Activated T-cell treated with anti-CD3 and anti-CD28 coated beads for 1 hour (primary cell): ENCODE data around the gene RNF2.
"Not testable (repeated sequence)": the region's sequence is repeated elsewhere in the genome, so short reads cannot be mapped to it uniquely, and the experiment has no call there.

Experiments
- DNase-seq: peaks from one replicate; pipeline ENCODE4 v3.0.0-alpha.2; 2020; ENCODE audit warnings: low read depth

RNF2 gene

GRCh38 chr1:185050823-185051451, 5.6 kb downstream of the RNF2 start:
- no peak for DNase-seq

GRCh38 chr1:185053204-185053603, 7.8 kb downstream of the RNF2 start:
- DNase-seq: no peak

DNA sequence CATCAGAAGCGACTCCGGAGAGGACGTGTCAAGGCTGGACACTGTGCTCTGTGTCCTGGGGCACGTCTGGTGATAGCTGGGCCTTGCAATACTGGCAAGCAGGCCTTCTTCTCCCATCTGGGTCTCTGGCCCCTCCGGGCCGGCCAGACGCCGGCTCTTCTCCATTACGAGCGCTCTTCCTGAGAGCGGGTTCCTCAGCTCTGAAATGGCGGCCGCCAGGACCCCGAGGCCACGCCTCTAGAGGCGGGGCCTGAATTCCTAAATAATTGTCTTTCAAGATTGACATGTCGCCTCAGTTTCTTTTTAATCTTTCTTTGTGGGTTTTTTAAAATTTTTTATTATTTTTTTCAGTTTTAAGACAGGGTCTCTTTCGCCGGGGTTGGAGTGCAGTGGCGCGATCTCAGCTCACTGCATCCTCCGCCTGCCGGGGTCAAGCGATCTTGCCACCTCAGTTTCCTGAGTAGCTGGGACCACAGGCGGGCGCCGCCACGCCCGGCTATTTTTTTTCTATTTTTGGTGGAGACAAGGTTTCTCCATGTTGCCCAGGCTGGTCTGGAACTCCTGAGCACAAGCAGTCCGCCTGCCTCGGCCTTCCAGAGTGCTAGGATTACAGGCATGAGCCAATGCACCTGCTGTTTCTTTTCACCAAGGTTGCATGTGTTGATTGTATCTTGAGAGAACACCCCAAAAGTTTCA, 9.2 kb downstream of the RNF2 start:
- no peak for DNase-seq

GRCh38 chr1:185058110-185058509, 12.8 kb downstream of the RNF2 start:
- no peak for DNase-seq

GRCh38 chr1:185058876-185059275, 13.5 kb downstream of the RNF2 start:
- DNase-seq: no peak

- no peak for DNase-seq
Observed at GRCh38 chr1:185059950-185060571, 14.7 kb downstream of the RNF2 start.

- no peak for DNase-seq
Observed at GRCh38 chr1:185062710-185063370, 17.5 kb downstream of the RNF2 start.

- DNase-seq: no peak
Observed at GRCh38 chr1:185063719-185064118, 18.4 kb downstream of the RNF2 start.

DNA sequence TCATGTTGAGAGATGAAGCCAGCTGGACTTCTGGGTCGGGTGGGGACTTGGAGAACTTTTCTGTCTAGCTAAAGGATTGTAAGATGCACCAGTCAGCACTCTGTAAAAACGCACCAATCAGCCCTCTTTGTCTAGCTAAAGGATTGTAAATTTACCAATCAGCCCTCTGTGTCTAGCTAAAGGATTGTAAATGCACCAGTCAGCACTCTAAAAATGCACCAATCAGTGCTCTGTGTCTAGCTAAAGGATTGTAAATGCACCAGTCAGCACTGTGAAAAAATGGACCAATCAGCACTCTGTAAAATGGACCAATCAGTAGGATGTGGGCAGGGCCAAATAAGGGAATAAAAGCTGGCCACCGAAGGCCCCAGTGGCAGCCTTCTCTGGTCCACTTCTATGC, 19.6 kb downstream of the RNF2 start:
- not testable (repeated sequence) for DNase-seq

- no peak for DNase-seq
Observed at GRCh38 chr1:185066181-185066580, 20.8 kb downstream of the RNF2 start.

GRCh38 chr1:185068341-185068740, 23.0 kb downstream of the RNF2 start:
- no peak for DNase-seq

DNA sequence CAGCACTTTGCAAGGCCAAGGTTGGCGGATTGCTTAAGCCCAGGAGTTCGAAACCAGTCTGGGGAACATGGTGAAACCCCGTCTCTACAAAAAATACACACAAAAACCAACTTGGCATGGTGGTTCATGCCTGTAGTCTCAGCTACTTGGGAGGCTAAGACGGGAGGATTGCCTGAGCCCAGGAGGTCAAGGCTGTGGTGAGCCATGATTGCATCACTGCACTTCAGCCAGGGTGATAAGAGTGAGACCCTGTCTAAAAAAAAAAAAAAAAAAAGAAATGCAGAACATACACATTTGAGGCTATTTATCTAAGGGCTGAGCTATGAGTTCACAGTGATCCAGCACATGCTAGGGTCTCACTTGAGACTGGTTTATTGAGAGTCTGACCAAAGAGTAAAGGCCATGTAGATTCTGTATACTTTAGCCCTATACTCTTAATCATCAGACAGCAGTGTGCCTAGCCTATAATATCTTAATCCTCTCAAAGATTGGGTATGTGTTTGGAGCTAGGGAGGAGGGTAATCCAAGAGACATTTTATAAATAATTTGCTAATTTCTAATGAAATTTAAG, 23.9 kb downstream of the RNF2 start:
- DNase-seq: no peak

GRCh38 chr1:185070051-185070450, 24.7 kb downstream of the RNF2 start:
- no peak for DNase-seq

- DNase-seq: no peak
Observed at GRCh38 chr1:185073725-185074124, 28.4 kb downstream of the RNF2 start.

DNA sequence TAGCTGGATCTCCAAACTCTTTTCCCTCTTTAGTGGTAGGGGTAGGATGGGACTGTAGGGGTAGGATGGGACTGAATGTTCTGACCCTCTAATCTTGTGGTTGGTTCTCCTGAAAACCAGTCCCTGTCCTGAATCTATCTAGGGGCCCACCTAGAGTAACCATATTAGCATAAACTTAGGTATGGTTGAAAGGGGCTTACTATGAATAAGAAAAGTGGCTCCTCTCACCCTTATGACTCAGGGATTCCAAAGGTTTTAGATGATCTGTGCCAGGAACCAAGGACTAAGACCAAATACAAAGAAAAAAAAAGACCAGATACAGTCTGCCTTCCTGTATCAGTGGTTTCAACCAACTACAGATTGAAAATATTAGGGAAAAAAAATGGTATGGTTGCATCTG, 28.9 kb downstream of the RNF2 start:
- no peak for DNase-seq

GRCh38 chr1:185075476-185075875, 30.1 kb downstream of the RNF2 start:
- no peak for DNase-seq

DNA sequence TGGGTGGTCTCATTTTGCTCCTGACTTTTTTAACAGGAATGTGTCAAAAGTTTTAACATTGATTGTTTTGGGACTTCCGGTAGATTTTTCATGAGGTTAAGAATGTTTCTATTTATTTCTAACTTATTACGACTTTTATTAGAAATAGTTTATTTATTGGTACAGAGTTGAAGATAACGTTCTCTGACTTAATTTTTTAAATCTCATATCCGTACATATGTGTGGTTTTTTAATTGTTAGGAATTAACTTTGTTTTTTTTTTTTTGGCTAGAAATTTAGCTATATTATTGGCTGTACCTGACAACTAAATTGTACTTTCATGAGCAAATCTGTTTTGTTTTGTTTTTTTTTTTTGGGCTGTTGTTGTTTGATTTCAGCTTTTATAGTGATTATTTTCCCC, 32.0 kb downstream of the RNF2 start:
- DNase-seq: no peak

DNA sequence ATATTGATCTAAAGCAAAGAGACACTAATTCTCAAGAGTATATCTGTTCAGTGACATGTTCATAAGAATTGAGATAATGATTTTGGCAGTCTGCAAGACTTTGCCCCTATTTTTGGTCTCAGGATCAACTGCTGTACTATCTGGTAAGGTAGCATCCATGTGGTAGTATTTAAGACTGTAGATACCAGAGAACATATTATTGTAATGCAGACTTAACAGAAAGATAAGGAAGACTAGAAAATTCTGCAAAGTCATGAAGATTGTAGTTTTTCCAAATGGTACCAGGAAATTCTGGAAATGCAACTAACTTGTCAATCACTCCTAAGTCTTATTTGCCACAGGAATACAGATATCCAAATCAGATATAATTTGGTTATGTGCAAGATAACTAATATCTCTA, 35.1 kb downstream of the RNF2 start:
- DNase-seq: no peak

- DNase-seq: no peak
Observed at GRCh38 chr1:185083818-185084217, 38.5 kb downstream of the RNF2 start.

- DNase-seq: no peak
Observed at GRCh38 chr1:185087101-185087500, 41.7 kb downstream of the RNF2 start.

GRCh38 chr1:185087746-185088145, 42.4 kb downstream of the RNF2 start:
- DNase-seq: no peak

- DNase-seq: no peak
Observed at GRCh38 chr1:185091480-185091879, 46.1 kb downstream of the RNF2 start.

GRCh38 chr1:185094761-185095160, 49.4 kb downstream of the RNF2 start:
- DNase-seq: no peak
